Loucy (cell line): ENCODE data around the gene CYP8B1.

Experiments used
- H2AFZ ChIP-seq: fragments of 200-600 bp; sonication (generic); 2 replicates; pipeline ENCODE4 v1.6.0; 2016; ENCODE audit warnings: antibody characterized with exemption, mild to moderate bottlenecking, low read length, moderate library complexity
- H3F3A ChIP-seq: fragments of 200-600 bp; 2 replicates; pipeline ENCODE4 v1.6.0; 2016; ENCODE audit warnings: antibody characterized with exemption, low read depth, mild to moderate bottlenecking
- H3K27me3 ChIP-seq: fragments of 200-600 bp; sonication (generic); 2 replicates; pipeline ENCODE4 v1.6.1; 2014; ENCODE audit warnings: low read length, mild to moderate bottlenecking; ENCODE audit not compliant: insufficient read depth, poor library complexity, severe bottlenecking
- H3K36me3 ChIP-seq: fragments of 200-600 bp; sonication (generic); 2 replicates; pipeline ENCODE4 v1.6.1; 2016; ENCODE audit warnings: low read length; ENCODE audit not compliant: insufficient read depth
- H3K4me1 ChIP-seq: fragments of 200-600 bp; sonication (generic); 2 replicates; pipeline ENCODE4 v1.5.1; 2014; ENCODE audit warnings: low read length, mild to moderate bottlenecking; ENCODE audit not compliant: insufficient read depth, poor library complexity, severe bottlenecking
- H3K4me2 ChIP-seq: fragments of 200-600 bp; sonication (generic); 2 replicates; pipeline ENCODE4 v1.6.0; 2014; ENCODE audit warnings: antibody characterized with exemption, low read length, low read depth, mild to moderate bottlenecking; ENCODE audit not compliant: poor library complexity, severe bottlenecking
- H3K4me3 ChIP-seq: fragments of 200-600 bp; sonication (generic); 2 replicates; pipeline ENCODE4 v1.5.1; 2014; ENCODE audit warnings: low read length, mild to moderate bottlenecking, mixed read lengths; ENCODE audit not compliant: poor library complexity, severe bottlenecking
- H3K79me2 ChIP-seq: fragments of 200-600 bp; sonication (generic); 2 replicates; pipeline ENCODE4 v1.6.1; 2014; ENCODE audit warnings: low read length; ENCODE audit not compliant: insufficient read depth
- H3K9ac ChIP-seq: fragments of 200-600 bp; sonication (generic); 2 replicates; pipeline ENCODE4 v1.6.0; 2014; ENCODE audit warnings: mild to moderate bottlenecking, low read depth, low read length, moderate library complexity; ENCODE audit not compliant: poor library complexity, severe bottlenecking
- H3K9me2 ChIP-seq: fragments of 200-600 bp; sonication (generic); replicated peaks from 2 replicates; pipeline ENCODE4 v1.6.1; 2016; ENCODE audit warnings: low read depth, low read length, mixed read lengths
- H3K9me3 ChIP-seq: fragments of 200-600 bp; sonication (generic); 2 replicates; pipeline ENCODE4 v1.6.1; 2014; ENCODE audit warnings: mild to moderate bottlenecking, antibody characterized with exemption, low read length, low read depth; ENCODE audit not compliant: insufficient read depth
- H4K20me1 ChIP-seq: fragments of 200-600 bp; sonication (generic); 2 replicates; pipeline ENCODE4 v1.6.0; 2014; ENCODE audit warnings: antibody characterized with exemption, low read length, mild to moderate bottlenecking; ENCODE audit not compliant: insufficient read depth, poor library complexity, severe bottlenecking
- EZH2phosphoT487 ChIP-seq: fragments of 200-600 bp; IDR thresholded peaks from 2 replicates; pipeline ENCODE4 v1.6.1; 2018; ENCODE audit warnings: antibody characterized with exemption, mild to moderate bottlenecking, moderate library complexity, borderline replicate concordance
- TF ChIP-seq, protein P1 (sequence below): fragments of 200-600 bp; sonication (generic); conservative IDR thresholded peaks from 2 replicates; pipeline ENCODE4 v1.5.1; 2014; ENCODE audit warnings: mild to moderate bottlenecking, antibody characterized with exemption, low read length

CYP8B1 gene

DNA sequence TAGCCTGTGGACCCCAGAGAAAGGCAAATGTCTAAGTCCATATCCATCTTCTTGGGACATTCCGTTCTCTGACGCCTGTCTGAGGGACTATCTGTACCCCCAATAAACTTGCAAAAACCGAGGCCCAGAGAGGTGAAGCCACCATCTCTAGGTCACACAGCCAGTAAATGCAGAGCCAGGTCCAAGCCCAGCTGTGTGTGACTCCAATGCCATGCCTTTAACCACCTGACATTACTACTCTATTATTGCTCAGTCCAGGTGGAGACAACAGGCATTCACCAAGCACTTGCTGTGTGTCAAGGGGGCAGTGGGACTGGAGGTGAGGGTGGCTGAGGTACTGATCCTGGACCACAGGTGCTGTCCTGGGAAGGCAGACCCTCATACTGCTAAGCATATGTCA is 25.4 kb downstream of the CYP8B1 start:
- Histone ChIP-seq H3K9me3 (no peaks in the 10 kb centered on the region), H3K9ac (no peak overlapping the region), H3F3A (no peaks in the 10 kb centered on the region), H3K79me2 (no peaks in the 10 kb centered on the region), H3K4me2 (no peak overlapping the region), H3K4me1 (peaks cover 21% of the 10 kb centered on the region), H3K9me2 (no peaks in the 10 kb centered on the region), H3K36me3 (no peaks in the 10 kb centered on the region), H2AFZ (no peak overlapping the region), H3K27me3 (no peaks in the 10 kb centered on the region), H4K20me1 (no peaks in the 10 kb centered on the region), H3K4me3 (no peak overlapping the region)
- no peak for TF ChIP-seq EZH2phosphoT487
- TF ChIP-seq, protein P1, sequence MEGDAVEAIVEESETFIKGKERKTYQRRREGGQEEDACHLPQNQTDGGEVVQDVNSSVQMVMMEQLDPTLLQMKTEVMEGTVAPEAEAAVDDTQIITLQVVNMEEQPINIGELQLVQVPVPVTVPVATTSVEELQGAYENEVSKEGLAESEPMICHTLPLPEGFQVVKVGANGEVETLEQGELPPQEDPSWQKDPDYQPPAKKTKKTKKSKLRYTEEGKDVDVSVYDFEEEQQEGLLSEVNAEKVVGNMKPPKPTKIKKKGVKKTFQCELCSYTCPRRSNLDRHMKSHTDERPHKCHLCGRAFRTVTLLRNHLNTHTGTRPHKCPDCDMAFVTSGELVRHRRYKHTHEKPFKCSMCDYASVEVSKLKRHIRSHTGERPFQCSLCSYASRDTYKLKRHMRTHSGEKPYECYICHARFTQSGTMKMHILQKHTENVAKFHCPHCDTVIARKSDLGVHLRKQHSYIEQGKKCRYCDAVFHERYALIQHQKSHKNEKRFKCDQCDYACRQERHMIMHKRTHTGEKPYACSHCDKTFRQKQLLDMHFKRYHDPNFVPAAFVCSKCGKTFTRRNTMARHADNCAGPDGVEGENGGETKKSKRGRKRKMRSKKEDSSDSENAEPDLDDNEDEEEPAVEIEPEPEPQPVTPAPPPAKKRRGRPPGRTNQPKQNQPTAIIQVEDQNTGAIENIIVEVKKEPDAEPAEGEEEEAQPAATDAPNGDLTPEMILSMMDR = no peak

DNA sequence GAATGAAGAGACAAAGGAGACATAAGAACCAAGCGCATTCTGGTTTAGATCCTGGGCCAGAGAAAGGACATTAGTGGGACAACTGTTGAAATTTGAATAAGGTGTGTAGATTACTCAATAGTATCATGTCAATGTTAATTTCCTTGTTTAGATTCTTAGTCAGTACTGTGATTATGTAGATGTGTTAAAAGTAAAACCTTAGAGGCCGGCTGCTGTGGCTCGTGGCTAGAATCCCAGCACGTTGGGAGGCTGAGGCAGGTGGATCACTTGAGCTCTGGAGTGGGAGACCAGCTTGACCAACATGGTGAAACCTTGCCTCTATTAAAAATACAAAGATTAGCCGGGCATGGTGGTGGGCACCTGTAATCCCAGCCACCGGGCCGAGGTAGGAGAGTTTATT is 26.7 kb downstream of the CYP8B1 start:
- H3K4me3 ChIP-seq = no peak overlapping the region
- H3K27me3 ChIP-seq = no peaks in the 10 kb centered on the region
- TF ChIP-seq, protein P1 = no peak
- no peak for TF ChIP-seq EZH2phosphoT487
- no peaks in the 10 kb centered on the region for H3K9me2 ChIP-seq
- H3F3A ChIP-seq = no peaks in the 10 kb centered on the region
- H3K4me2 ChIP-seq = no peak overlapping the region
- no peaks in the 10 kb centered on the region for H3K79me2 ChIP-seq
- peaks cover 21% of the 10 kb centered on the region for H3K4me1 ChIP-seq
- no peaks in the 10 kb centered on the region for H3K36me3 ChIP-seq
- H3K9me3 ChIP-seq = no peaks in the 10 kb centered on the region
- no peaks in the 10 kb centered on the region for H4K20me1 ChIP-seq
- H3K9ac ChIP-seq = no peak overlapping the region
- H2AFZ ChIP-seq = 0 out of 2 replicates have a peak overlapping the region, but pooled peaks have one; percentile 15

DNA sequence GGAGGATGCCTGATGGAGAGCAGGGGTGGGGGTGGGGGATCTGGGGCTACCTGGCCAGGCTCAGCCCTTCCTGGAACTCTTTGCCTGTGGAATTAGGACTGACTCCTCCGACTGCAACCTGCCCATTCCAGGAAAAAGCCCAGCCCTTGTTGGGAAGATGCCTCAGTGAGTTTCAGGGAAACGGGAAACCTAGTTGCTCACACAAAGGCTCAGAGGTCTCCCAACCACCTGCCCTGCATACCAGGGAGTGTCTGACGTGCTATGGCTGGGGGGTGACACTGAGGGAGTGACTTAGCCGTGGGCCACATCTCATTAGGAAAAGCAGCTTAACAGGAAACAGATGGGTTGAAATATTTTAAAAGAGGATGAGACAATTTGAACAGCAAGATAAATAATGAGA is 27.9 kb downstream of the CYP8B1 start:
- Histone ChIP-seq H3K4me2 (peak overlapping the region; percentile 57), H3F3A (no peaks in the 10 kb centered on the region), H3K9me2 (no peaks in the 10 kb centered on the region), H3K9ac (peak overlapping the region; percentile 33), H2AFZ (peak overlapping the region; percentile 3), H3K79me2 (no peaks in the 10 kb centered on the region), H3K9me3 (no peaks in the 10 kb centered on the region), H3K4me3 (peak overlapping the region; percentile 49), H3K4me1 (peaks cover 21% of the 10 kb centered on the region), H4K20me1 (no peaks in the 10 kb centered on the region), H3K27me3 (no peaks in the 10 kb centered on the region), H3K36me3 (no peaks in the 10 kb centered on the region)
- no peak for TF ChIP-seq EZH2phosphoT487
- TF ChIP-seq, protein P1 = no peak
